Neural cell (in vitro differentiated cells): ENCODE measurements around the gene NPR2.

ENCODE experiments used
- CTCF ChIP-seq: fragments of 450-650 bp; IDR thresholded peaks from 2 replicates; pipeline ENCODE4 v1.5.1; 2014; ENCODE audit warnings: antibody characterized with exemption, mild to moderate bottlenecking, moderate library complexity; ENCODE audit not compliant: poor library complexity, severe bottlenecking
- EP300 ChIP-seq: fragments of 450-650 bp; conservative IDR thresholded peaks from 2 replicates; pipeline ENCODE4 v1.6.1; 2014; ENCODE audit warnings: antibody characterized with exemption, mild to moderate bottlenecking, moderate library complexity; ENCODE audit not compliant: poor library complexity, severe bottlenecking
- POLR2AphosphoS5 ChIP-seq: IDR thresholded peaks from 2 replicates; pipeline ENCODE4 v1.6.1; 2012
- REST ChIP-seq: IDR thresholded peaks from 2 replicates; pipeline ENCODE4 v1.6.1; 2012; ENCODE audit warnings: borderline replicate concordance

- TF ChIP-seq EP300 (no peak), CTCF (no peak), POLR2AphosphoS5 (no peak), REST (no peak)
Measured at GRCh38 chr9:35766997-35767396, 24.4 kb upstream of the NPR2 start.
